ENCODE measurements around the gene TMEM9.

Gene TMEM9

DNA sequence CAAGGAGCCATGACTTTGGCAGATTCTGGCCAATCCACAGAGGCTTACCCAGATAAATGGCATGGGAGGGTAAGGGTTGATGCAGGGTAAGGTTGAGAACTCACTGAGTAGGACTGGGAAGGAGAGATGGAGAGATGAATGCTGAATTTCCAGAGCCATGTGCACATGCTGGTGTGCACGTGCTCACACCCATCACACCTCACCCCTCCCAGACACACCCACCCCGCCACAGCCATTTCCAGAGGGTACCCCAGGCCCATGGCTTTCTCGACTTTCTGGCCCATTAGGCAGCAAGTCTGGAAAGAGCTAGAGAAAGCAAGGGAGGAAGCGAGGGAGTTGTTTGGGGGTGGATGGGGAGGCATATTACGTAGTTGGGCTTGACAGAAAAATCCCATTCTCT, 43.7 kb downstream of the TMEM9 start:
- DNase-seq (ENCODE audit: low read depth in 1 of 2, low spot score in 1 of 2), result no peak

DNA sequence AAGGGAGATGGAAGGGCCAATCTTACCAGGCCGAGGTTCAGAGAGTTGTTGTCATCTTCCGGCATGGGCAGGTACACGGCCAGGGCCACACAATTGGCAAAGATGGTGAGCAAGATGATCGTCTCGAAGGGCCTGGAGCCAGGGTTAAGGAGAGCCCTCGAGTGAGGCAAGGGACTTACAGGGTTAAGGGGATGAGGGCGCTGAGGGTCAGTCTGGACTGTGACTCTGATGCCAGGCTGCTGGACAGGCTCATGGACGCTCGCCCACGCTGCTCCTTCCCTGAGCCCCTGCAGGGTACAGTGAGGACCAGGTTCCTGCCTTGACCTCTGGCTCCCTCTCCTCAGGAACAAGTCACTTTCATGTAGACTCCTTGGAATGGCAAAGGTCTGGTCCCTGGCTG, 44.1 kb downstream of the TMEM9 start:
- no peak for DNase-seq (ENCODE audit: low read depth in 1 of 2, low spot score in 1 of 2)

DNA sequence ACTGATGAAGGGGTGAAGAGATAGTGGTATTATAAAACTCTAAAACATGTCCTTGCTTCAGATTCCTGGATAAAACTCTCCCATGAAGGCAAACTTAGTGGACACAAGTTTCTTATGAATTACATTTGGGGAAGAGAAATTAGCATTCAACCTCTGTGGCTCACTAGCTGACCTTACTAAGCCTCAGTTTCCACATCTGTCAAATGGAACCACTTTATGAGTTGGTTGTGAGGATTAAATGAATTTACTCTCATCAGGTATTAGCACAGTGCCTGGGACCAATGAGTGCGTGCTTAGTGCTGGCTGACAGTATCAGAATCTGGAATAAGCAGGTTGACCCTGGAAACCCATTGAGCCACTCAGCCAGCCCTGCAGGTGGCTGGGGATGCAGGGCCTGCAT, 44.6 kb downstream of the TMEM9 start:
- DNase-seq (ENCODE audit: low read depth in 1 of 2, low spot score in 1 of 2), result no peak

DNA sequence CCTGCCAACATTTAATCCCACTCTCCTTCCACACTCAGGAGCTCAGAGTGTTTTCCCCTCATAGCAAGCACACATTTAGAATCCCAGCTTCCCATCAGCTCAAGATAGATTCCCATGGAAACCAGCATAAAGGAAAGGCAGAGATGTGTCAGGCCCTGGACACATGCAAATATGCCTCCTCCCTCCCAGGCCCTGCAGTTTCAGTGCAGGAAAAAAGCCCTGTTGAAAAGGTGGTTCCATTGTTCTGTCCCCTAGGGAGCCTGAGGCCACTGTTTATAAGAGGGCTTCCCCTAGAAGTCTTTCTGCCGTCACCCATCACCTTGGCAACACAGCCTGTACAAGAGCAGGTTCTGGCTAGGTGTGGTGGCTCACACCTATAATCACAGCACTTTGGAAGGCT, 45.7 kb downstream of the TMEM9 start:
- DNase-seq (ENCODE audit: low read depth in 1 of 2, low spot score in 1 of 2), result no peak

DNA sequence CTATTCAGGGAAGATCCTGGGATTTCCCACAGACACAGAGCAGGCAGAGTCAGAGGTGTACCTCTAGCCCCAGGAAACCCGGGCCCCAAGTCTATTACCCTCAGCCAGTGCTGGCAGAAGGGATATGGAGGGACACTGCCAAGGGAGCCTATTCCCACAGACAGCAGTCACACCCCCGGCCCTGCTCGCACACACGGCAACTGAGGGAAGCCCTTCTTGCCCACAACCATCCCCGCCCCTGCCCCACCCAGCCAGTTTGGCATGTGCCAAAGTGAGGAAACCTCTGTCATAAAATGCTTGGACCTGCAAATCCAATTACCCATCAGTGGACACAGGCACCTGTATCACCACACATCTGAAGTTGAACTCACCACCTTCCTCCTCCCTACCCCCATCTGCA, 48.6 kb downstream of the TMEM9 start:
- no peak for DNase-seq (ENCODE audit: low read depth in 1 of 2, low spot score in 1 of 2)

DNA sequence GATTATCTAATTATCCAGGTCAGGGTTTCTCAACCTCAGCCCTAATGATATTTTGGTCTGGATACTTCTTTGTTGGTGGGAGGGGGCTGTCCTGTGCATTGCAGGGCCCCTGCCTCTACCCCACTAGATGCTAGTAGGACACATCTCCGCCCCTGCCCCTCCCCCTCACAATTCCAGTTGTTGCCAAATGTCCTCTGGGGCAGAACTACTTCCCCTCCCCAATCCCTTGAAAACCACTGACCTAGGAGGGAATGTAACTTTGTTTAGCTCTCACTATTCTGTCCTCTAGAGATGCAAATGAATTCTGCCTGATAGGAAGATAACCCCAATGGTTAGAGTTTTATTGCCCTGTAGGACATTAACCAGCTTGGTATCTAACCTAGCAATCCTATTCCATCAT, 50.1 kb downstream of the TMEM9 start:
- DNase-seq (ENCODE audit: low read depth in 1 of 2, low spot score in 1 of 2), result no peak

DNA sequence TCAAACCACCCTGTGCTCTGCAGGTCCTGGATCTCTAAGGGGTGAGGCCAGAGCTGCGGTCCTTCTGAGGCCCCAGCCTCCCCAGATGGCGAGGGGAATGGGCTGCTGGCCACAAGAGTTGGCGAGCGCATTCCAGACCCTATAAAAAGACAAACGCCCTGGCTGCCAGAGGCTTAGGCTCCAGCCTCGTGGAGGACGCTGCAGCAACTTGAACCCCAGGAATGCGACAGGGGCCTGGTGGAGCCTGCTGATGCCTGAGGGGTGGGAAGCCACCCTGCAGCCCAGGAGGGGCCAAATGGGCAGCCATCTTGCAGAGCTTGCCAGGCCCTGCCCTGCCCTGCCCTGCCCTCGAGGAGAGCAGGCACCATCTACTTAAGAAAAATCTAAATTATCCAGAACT, 50.6 kb downstream of the TMEM9 start:
- DNase-seq (ENCODE audit: low read depth in 1 of 2, low spot score in 1 of 2), result no peak

DNA sequence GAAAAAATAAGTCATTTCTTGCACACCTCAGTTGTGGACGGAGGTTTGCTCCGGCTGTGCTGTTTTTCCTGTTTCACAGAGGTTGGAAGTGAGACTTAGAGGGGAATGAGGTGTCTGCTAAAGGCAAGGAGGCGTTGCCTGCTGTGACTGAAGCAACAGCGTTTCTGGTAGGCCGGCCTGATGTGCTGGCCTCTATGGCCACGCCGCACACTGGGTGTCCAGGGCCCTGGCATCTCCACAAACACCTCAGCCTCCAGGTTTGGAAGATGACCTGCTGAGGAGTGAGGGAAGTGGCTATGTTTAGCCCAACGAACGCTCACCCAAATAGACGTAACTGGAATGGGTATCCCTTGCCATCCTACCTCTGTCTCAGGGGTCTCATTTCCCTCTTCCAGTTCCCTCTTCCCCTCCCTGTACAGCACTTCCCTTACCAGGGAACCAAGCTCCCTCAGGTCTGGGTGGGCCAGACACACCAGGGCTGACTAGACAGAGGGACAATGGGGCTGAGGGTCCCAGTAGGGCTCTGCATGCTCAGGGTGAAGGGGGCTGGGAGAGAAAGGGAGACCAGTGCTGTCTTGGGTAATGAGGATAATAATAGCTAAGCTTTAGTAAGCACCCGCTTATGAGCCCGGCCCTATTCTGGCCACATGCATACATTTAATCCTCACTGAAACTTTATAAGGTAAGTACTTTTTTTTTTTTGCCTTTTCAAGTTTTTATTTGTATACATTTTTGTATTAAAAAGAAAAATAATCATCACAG, 53.9 kb downstream of the TMEM9 start:
- DNase-seq (ENCODE audit: low read depth in 1 of 2, low spot score in 1 of 2), result no peak

DNA sequence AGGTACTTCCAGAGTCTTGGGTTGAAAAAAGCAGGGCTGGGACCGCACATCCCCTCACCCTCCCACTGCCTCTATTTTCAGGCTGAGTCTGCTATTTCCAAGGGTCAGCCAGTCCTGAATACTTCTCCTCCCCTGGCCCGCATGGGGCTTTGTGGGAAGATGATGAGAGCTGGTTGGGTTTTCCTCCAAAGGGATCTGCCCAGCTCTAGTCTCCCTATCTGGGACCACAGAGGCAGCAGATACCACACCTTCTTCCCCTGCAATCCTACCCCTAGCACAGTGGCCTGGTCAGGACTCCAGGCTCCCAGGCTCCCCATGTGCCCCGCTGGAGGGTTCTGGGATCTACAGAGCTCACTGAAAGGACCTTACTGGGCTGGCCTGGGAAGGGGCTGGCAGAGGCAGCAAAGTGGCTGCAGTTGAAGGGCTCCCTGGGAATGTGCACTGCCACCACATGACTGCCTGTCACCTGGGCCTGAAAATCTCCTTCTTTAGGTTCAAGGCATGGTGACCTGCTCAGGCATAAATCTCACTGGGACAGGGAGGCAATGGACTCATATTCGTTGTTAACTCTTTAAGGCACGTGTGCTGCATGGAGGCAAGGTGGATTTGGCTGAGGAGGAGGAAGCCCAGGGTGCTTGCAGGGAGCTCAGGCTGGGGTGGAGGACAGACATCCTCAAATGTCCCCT, 55.1 kb downstream of the TMEM9 start:
- DNase-seq (ENCODE audit: low read depth in 1 of 2, low spot score in 1 of 2), result no peak

DNA sequence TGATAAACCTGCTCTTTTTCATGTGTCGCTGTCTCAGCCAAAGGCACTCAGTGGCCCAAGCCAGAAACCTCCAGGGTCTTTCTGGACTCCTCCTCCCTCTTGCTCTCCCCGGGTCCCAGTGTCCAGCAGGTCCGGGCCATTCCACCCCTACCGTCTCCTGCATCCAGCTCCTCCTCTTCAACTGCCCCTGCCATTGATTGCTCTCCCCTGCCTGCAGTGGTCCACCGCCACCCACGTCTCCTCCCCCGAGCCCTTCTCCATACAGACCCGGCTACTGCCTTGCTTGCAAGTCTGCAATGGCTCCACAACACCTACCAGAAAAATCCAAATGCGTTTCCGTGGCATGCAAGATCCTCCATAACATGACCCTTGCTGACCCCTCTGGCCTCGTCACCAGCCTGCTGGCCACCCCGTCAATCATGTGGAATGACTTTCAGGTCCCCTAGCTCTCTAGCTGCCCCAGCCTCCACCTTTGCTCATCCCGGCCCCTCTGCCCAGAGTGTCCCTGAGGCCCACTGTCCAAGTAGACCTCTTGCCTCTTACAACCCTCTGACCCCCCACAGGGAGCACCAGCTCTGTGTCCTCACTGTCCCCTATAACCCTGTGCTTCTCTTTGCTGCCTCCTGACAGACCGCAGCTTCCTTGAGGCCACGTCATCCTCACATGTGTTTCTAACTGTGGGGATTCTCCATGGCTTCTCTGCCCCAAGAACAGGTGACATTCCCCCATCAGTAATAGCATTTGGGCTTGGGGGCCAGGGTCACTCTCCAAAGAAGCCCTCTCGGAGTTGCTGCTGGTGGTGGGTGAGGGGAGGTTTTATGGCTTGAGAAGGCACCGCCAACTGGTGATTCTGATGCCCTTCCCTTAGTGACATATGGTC, 57.1 kb downstream of the TMEM9 start:
- no peak for DNase-seq (ENCODE audit: low read depth in 1 of 2, low spot score in 1 of 2)

DNA sequence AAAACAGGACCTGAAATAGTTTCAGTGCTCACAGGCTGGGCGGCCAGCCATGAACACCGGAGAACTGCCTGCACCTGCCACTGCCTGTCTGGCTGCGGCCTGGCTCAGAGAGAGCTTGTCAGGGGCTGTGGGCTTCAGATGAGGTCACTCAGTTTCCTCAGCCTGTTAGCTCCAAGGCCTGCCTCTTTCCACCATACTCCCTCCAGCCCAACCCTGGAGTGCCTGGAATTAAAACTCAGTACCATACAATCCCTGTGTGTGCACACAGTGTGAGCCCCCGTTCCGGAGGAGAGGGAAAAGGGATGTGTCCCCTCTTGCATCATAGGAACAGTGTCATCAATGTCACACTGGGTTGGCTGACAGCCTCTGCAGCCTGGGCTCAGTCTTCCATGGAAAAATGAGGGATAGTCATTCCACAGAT, 58.2 kb downstream of the TMEM9 start:
- DNase-seq (ENCODE audit: low read depth in 1 of 2, low spot score in 1 of 2), result no peak

DNA sequence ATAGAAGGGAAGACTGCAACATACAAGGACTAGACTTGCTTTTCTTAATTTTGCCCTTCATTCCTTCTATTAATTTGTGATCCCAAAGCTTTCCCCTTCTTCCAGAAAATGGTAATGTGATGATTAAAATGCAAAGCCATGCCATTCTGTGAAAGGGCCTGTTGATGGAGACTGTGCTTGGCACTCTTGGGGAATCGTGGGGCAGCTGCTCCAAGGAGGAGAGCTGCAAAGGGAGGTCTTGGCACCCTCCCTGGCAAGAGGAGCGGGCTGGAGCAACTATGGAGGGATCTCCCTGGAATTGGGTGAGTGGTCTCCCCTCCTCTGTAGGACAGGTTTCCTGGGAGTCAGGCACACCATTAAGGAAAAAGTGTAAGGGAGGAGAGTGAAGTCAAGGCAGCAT, 58.7 kb downstream of the TMEM9 start:
- DNase-seq (ENCODE audit: low read depth in 1 of 2, low spot score in 1 of 2), result no peak

DNA sequence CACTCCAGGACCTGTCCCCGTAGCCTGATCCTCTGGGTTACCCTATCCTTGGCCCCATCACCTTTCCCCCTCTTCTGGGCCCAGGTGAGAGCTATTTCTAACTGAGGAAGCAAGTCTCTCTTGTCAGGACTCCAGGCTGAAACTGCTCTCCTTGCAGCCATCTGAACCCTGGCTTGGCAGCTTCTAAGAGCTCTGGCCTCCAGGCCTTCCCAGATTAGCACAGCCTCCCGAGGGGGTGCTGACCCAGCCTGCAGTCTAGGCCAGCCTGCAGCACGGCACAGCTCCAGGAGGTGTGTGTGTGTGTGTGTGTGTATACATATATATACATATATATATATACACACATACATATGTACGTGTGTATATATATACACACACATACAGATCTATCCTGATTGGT, 59.4 kb downstream of the TMEM9 start:
- DNase-seq (ENCODE audit: low read depth in 1 of 2, low spot score in 1 of 2), result no peak

DNA sequence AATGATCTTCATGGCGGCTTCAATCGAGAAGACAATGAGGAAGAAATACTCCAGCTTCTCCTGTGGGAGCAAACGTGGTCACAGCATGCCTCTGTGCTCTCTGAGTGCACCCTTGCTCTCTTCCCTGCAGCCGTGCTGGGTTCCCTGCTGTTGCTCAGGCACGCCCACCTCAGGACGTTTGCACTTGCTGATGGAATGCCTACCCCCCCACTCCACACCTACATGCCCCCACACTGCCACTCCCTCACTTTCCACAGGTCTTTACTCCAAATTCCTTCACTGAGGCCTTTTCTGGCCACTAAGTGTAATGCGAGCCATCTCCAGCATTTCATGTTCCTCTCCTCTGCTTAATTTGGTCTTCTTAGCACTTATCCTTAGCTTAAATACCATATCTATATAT, 60.3 kb downstream of the TMEM9 start:
- no peak for DNase-seq (ENCODE audit: low read depth in 1 of 2, low spot score in 1 of 2)

DNA sequence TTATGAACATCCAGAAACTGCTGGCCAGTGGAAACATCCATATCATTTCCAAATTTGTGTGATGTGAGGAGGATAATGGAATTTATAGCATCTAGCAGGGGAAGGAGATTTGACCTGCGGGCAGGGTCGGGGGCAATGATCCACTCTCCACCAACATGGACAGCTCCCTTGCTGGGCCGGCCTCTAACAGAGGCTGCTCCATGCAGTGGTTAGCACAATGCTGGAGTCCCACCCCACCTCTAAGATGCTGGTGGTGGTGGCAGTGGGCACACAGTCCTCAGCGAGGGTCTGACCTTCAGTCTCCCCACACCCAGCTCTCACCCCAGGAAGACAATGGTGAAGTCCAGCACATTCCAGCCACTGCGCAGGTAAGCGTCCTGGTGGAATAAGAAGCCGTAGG, 60.7 kb downstream of the TMEM9 start:
- DNase-seq (ENCODE audit: low read depth in 1 of 2, low spot score in 1 of 2), result no peak

DNA sequence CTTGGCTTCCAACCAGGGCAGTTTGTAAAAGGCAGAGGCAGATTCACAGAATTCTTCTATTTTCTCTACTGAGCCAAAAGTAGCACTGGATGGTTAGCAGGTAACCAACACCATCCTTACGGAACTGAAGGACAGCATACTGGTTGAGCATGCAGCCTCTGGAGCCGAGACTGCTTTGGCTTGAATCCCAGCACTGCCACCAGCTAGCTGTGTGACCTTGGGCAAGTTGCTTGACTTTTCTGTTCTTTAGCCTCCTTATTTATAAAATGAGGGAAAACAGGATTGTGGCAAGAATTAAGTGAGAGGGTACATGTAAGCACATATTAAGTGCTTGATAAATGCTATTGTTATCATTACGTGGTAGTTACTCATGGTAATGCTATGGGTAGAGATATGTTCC, 61.5 kb downstream of the TMEM9 start:
- no peak for DNase-seq (ENCODE audit: low read depth in 1 of 2, low spot score in 1 of 2)

DNA sequence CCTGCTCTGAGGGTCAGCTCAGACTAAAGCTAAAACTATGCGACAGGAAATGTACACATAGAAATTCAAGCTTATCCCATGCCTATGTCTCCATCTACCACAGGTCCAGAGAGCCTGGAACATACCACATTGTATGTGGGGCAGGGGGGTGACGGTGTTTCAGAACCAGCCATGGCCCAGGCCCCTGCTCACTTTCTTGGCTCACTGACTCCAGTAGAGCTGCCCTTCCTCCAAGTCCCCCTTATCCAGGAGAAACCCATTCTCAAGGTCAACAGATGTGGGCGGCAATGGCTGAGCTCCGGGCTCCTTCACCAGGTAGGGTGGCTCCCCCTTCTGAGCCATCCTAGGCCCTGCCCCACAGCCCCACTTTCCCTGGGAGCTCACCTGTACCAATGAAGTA, 63.0 kb downstream of the TMEM9 start:
- DNase-seq (ENCODE audit: low read depth in 1 of 2, low spot score in 1 of 2), result no peak

DNA sequence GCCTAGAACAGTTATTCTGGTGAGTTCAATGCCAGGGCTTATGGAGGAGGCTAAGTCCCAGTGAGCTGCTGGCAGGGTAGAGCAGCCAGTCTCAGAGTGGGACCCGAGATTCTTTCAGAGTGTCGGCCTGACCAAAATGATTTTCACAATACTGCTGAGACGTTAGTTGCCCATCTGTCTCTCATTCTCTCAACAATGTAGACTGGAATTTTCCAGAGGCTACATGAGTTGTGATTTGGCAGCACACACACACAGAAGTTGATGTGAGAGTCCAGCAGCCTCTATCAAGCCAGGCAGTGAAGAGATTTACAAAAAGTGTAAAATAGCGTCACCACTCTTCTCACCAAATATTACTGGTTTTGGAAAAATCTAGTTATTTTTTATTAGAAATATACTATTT, 63.7 kb downstream of the TMEM9 start:
- no peak for DNase-seq (ENCODE audit: low read depth in 1 of 2, low spot score in 1 of 2)

DNA sequence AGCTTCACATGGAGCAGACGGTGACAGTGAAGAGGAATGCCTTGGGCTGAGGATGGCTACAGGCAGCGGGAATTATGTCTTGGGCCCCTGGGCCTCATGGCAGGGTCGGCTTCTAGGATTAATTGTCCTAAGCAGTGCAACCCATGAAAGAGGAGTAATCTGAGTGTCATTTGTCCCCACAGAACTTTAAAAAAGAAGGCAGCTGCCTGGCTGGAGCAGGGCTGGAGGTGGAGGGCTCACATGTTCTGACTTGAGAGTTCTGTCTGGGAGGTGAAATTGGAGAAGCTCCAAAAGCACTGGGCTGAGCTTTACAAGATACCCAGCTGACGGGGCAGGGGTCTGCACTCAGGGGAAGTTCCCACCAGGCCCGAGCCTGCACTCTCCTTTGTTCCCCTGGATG, 64.7 kb downstream of the TMEM9 start:
- DNase-seq (ENCODE audit: low read depth in 1 of 2, low spot score in 1 of 2), result no peak

DNA sequence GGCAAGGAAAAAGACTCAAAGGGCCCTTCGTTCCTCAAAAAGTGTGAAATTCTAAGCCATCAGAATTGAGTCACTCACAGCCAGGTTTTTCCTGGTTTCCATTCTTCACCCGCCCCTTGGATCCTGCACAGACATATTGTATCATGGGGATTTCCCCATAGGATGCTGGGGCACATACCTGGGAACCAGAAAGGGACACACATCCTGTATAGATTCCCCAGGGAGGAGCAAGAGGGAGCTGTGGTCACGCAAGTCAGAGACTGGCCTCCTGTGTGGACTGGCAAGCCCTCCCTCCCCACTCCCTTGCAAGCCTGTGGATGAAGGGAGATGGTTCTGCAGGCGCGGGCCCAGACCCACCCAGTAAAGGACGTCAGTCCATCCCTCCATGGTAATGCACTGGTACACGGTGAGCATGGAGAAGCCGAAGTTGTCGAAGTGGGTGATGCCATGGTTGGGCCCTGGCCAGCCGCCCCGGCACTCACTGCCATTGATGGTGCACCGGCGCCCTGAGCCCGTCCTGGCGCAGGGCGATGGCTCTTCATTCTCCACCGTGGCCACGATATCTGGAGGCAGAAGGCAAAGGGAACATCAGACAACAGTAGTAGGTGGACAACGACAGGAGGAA, 65.3 kb downstream of the TMEM9 start:
- DNase-seq (ENCODE audit: low read depth in 1 of 2, low spot score in 1 of 2), result no peak

DNA sequence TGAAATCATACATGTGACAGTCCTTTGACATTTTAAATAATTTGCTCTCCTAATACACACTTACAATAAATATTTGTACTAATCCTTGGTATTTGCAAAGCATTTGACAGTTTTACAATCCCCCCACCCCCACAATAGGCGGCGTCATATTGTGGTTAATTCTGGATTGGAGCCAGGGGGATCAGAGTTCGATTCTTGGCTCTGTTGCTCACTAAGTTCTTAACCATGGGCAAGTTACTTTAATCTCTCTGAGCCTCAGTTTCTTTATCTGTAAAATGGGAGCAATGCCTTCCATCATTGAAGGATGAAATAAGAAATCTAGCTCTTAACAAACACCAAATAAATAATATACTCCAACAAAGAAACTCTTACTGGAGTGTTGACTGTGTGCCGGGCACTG, 65.9 kb downstream of the TMEM9 start:
- DNase-seq (ENCODE audit: low read depth in 1 of 2, low spot score in 1 of 2), result no peak
